ENCODE results near the gene ZNF865. TPM values are rescaled to one million over a fixed set of nuclear protein-coding genes. Genes with fewer than 3 reads are reported as not detected.
A peak's percentile ranks its signal among the peaks of the same experiment; 100 is the strongest.

The ZNF865 gene
- total and polyA plus RNA-seq, 2 of the 4 experiments (the other 2 are of a cell fraction) = under 0.01 to 4.6 TPM

GRCh38 chr19:55602104-55603001 lies 3.1 kb upstream of the ZNF865 start:
- ChIA-PET POLR2A (ENCODE audit: unreplicated experiment) (no interaction called here), CTCF (no interaction called here)
- in situ Hi-C loops (cut with MboI; ENCODE audit: low sequenced_read_pairs) = no loop called here

More at GRCh38 chr19:55602104-55603001, 3.1 kb upstream of the ZNF865 start:
- Histone ChIP-seq H3K4me3 (ENCODE audit: insufficient read depth, low read depth, low read length) (no peak overlapping the region), H3K4me2 (ENCODE audit: low read depth, low read length) (no peak overlapping the region), H3K27me3 (ENCODE audit: control insufficient read depth, insufficient read depth, low read length) (no peaks in the 10 kb centered on the region), H4K8ac (ENCODE audit: low read depth in 2 of 2, low read length in 2 of 2) (no peak overlapping the region), H2AK9ac (replicated peaks; ENCODE audit: low read depth, low read length, poor library complexity) (peak overlapping the region; percentile 44), H3K9me3 (ENCODE audit: control insufficient read depth, insufficient read depth, low read length) (no peaks in the 10 kb centered on the region), H3K56ac (ENCODE audit: extremely low read depth, insufficient read depth, low read length) (no peak overlapping the region), H2AK5ac (ENCODE audit: low read depth, low read length) (no peak overlapping the region; the same call in 1 of the 2 replicates), H3K4ac (ENCODE audit: low read depth, low read length) (no peak overlapping the region), H3K23ac (ENCODE audit: low read depth, low read length) (no peak overlapping the region), H4K5ac (ENCODE audit: low read depth, low read length) (no peak overlapping the region), H2BK120ac (ENCODE audit: low read depth, low read length) (no peak overlapping the region), H3K79me1 (ENCODE audit: low read depth in 1 of 2, low read length in 2 of 2) (peaks cover 26 to 46% of the 10 kb centered on the region in 2 experiments), H2AFZ (replicated peaks; ENCODE audit: low read length, poor library complexity) (no peak overlapping the region), H3K9me1 (ENCODE audit: insufficient read depth, low read length) (peaks cover 13% of the 10 kb centered on the region; the same call in 1 of the 2 replicates), H3K36me3 (ENCODE audit: control insufficient read depth, insufficient read depth, low read length) (peaks cover 1% of the 10 kb centered on the region; the same call in 1 of the 2 replicates), H3K9ac (ENCODE audit: low read depth, low read length) (no peak overlapping the region), H4K91ac (ENCODE audit: insufficient read depth, low read depth, low read length) (no peak overlapping the region), H3K4me1 (ENCODE audit: control insufficient read depth, insufficient read depth, low read length) (peaks cover 9% of the 10 kb centered on the region), H2BK20ac (ENCODE audit: low read depth, low read length) (no peak overlapping the region), H2BK15ac (ENCODE audit: low read depth, low read length) (no peak overlapping the region), H4K20me1 (ENCODE audit: insufficient read depth, low read length) (peaks cover 19% of the 10 kb centered on the region; the same call in 1 of the 2 replicates), H3K14ac (replicated peaks; ENCODE audit: low read depth, low read length) (no peak overlapping the region), H3K18ac (ENCODE audit: low read depth, low read length) (no peak overlapping the region), H3K27ac (ENCODE audit: insufficient read depth, low read length) (no peak overlapping the region), H2BK5ac (ENCODE audit: low read depth, low read length, poor library complexity, severe bottlenecking) (no peak overlapping the region)
- no peak for DNase-seq
- no peak for ATAC-seq (ENCODE audit: low read depth)
- BruUV-seq (replicated peaks) = no TSS peak
- dilution Hi-C loops (cut with HindIII; ENCODE audit: low sequenced_read_pairs, unreplicated experiment) = no loop called here
- no peak for TF ChIP-seq ELK1 (IDR thresholded peaks at IDR 0.05; ENCODE audit: borderline replicate concordance, low read depth, low read length)
- TF ChIP-seq, protein P1, sequence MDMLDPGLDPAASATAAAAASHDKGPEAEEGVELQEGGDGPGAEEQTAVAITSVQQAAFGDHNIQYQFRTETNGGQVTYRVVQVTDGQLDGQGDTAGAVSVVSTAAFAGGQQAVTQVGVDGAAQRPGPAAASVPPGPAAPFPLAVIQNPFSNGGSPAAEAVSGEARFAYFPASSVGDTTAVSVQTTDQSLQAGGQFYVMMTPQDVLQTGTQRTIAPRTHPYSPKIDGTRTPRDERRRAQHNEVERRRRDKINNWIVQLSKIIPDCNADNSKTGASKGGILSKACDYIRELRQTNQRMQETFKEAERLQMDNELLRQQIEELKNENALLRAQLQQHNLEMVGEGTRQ (IDR thresholded peaks at IDR 0.05; ENCODE audit: low read depth, low read length) = no peak
- no peak for TF ChIP-seq SMC3 (IDR thresholded peaks at IDR 0.05; ENCODE audit: low read depth, low read length)
- no peak for TF ChIP-seq FOS (IDR thresholded peaks at IDR 0.05; ENCODE audit: low read depth, low read length)
- no peak for TF ChIP-seq CTCF (conservative IDR thresholded peaks at IDR 0.05; ENCODE audit: low read depth, low read length)
- TF ChIP-seq POLR2A (IDR thresholded peaks at IDR 0.05; ENCODE audit: low read depth, low read length) = no peak
- no peak for TF ChIP-seq BHLHE40 (IDR thresholded peaks at IDR 0.05; ENCODE audit: low read depth, low read length)
- TF ChIP-seq CHD1 (IDR thresholded peaks at IDR 0.05; ENCODE audit: low read depth, low read length) = no peak
- no peak for TF ChIP-seq MXI1 (IDR thresholded peaks at IDR 0.05; ENCODE audit: borderline replicate concordance, low read depth, low read length)
- TF ChIP-seq MAZ (IDR thresholded peaks at IDR 0.05; ENCODE audit: borderline replicate concordance, low read depth, low read length) = no peak
- no peak for TF ChIP-seq MAFK (IDR thresholded peaks at IDR 0.05; ENCODE audit: low read depth, low read length)
- TF ChIP-seq CEBPB (IDR thresholded peaks at IDR 0.05; ENCODE audit: low read depth, low read length) = no peak
- no peak for TF ChIP-seq RCOR1 (IDR thresholded peaks at IDR 0.05; ENCODE audit: insufficient replicate concordance, low read length)
- TF ChIP-seq NFE2L2 (IDR thresholded peaks at IDR 0.05; ENCODE audit: low read depth, low read length) = no peak
- no peak for TF ChIP-seq RAD21 (IDR thresholded peaks at IDR 0.05; ENCODE audit: low read length)
- 95% methylated on average over 29 of the region's 60 CpGs; no CpG with 5 or more reads in 1 of the 2 experiments for WGBS, 2 experiments (ENCODE audit: extremely low coverage in 2 of 2, insufficient read length in 1 of 2)
- intact Hi-C loops (cut with micrococcal nuclease) = no loop called here

Data from IMR-90 (cell line).